ENCODE results near the gene NKAP.
A peak's percentile ranks its signal among the peaks of the same experiment; 100 is the strongest.
"Not testable (repeated sequence)": the region's sequence is repeated elsewhere in the genome, so short reads cannot be mapped to it uniquely, and the experiment has no call there.

The NKAP gene

GRCh38 chrX:119943185-119943988, at the start of gene NKAP:
NKAP (minus strand) TSS chrX:119943751; CDS start chrX:119943605, 146 bp downstream.
- DNase-seq, result peak; percentile 73

DNA sequence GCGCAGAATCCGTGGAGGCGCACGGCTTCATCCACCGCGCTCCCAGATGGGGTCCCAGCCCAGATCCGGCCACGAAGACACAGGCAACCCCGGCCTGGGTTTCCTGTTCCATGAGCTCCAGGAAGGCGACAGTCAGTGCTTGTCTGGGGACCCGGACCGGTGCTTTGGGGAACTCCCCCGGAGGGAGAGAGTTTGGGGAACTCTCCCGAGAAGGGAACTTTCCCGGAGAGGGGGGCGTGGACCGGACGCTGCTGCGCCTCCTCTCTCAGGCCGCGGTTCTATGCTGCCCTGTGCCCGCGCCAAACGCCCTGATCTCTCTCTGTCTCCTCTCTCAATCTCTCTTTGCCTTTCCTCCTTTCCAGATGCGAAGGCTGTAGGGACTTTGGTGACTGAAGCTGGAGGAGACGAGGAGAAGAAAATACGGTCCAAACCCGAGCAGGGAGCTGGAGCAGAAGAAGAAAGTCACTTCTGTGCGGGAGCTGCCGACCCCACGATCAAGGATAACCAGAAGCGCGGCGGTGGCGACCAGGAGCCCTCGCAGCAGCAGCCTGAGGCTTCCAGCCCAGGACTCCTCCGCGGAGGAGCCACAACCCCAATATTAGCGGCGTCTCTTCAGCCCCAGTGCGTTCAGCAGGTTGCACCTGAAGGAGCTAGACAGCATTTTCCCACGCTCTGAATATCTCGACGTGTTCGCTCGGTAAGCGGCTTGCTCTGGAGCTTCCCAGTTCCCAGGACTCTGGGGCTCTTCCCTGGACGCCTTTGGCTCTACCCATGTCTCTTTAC, 47.6 kb upstream of the NKAP start:
- DNase-seq, result no peak

DNA sequence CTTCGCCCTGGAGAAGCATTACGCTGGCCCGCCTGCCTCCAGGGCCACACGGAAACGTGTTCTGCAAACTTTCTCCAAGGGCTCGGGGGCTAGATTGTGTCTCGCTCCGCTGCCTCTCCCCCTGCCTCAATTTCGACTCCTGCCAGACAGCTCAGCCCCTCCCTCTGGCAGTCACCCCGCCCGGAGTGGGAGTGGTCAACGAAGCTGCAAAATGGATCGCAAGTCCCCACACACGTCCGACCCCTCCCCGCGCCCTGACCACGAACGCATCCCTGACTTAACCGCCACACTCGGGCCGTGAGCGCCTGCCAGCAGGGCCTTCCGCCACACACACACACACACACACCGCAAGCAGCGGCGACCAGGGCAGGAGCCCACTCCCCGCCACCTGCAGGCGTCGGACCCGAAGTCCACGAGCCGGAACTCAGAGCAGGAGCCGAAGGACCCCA, 47.0 kb upstream of the NKAP start:
- DNase-seq, result no peak

GRCh38 chrX:119989905-119990555, 46.5 kb upstream of the NKAP start:
- DNase-seq, result no peak

DNA sequence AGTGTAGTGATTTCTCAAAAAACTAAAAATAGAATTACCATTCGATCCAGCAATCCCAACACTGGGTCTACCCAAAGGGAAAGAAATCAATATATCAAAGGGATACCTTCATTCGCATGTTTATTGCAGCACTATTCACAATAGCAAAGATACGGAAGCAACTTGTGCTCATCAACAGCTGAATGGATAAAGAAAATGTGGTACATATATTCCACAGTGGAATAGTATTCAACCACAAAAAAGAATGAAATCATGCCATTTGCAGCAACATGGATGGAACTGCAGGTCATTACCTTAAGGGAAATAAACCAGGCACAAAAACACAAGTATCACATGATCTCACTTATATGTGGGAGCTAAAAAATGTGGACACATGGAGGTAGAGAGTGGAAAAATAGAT, 42.7 kb upstream of the NKAP start:
- no peak for DNase-seq

DNA sequence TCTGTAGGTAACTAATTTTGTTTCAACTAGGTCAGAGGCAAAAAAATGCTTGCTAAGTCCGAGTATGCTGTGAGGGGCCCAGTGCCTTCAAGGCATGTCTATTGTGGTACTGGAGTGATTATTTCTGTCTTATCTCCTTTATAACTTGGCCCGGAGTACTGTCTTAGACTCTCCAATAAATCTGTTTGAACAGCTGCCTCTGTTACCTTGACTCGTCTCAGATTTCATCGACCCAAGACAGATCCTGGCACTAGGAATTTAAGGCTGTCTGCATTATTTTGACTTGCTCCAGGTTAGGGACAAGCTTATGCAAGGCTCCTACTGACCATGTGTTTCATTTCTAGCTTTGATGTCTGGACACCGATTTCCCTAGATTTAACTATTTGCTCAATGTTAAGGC, 41.1 kb upstream of the NKAP start:
- no peak for DNase-seq

- no peak for DNase-seq
Measured at GRCh38 chrX:119983494-119983893, 39.9 kb upstream of the NKAP start.

- no peak for DNase-seq
Measured at GRCh38 chrX:119982145-119982544, 38.6 kb upstream of the NKAP start.

GRCh38 chrX:119981286-119982070, 37.9 kb upstream of the NKAP start:
- DNase-seq, result no peak

DNA sequence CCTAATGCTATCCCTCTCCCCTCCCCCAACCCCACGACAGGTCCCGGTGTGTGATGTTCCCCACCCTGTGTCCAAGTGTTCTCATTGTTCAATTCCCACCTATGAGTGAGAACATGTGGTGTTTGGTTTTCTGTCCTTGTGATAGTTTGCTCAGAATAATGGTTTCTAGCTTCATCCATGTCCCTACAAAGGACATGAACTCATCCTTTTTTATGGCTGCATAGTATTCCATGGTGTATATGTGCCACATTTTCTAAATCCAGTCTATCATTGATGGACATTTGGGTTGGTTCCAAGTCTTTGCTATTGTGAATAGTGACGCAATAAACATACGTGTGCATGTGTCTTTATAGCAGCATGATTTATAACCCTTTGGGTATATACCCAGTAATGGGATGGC, 33.6 kb upstream of the NKAP start:
- not testable (repeated sequence) for DNase-seq

GRCh38 chrX:119971184-119971583, 27.6 kb upstream of the NKAP start:
- no peak for DNase-seq

GRCh38 chrX:119970574-119970973, 27.0 kb upstream of the NKAP start:
- no peak for DNase-seq

DNA sequence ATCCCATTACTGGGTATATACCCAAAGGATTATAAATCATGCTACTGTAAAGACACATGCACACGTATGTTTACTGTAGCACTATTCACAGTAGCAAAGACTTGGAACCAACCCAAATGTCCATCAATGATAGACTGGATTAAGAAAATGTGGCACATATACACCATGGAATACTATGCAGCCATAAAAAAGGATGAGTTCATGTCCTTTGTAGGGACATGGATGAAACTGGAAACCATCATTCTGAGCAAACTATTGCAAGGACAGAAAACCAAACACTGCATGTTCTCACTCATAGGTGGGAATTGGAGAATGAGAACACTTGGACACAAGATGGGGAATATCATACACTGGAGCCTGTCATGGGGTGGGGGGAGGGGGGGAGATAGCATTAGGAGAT, 23.3 kb upstream of the NKAP start:
- not testable (repeated sequence) for DNase-seq

- DNase-seq, result no peak
Measured at GRCh38 chrX:119960625-119961024, 17.1 kb upstream of the NKAP start.

DNA sequence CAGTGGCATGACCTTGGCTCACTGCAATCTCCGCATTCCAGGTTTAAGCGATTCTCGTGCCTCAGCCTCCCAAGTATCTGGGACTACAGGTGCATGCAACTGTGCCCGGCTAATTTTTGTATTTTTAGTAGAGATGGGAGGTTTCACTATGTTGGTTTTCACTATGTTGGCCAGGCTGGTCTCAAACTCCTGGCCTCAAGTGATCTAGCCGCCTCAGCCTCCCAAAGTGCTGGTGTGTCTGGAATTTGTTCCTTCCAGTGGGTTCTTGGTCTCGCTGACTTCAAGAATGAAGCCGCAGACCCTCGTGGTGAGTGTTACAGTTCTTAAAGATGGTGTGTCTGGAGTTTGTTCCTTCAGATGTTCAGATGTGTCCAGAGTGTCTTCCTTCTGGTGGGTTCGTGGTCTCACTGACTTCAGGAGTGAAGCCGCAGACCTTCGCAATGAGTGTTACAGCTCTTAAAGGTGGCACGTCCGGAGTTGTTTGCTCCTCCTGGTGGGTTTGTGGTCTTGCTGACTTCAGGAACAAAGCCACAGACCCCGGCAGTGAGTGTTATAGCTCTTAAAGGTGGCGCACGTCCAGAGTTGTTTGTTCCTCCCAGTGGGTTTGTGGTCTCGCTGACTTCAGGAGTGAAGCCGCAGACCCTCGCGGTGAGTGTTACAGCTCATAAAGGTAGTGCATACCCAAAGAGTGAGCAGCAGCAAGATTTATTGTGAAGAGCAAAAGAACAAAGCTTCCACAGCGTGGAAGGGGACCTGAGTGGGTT, 12.4 kb upstream of the NKAP start:
- DNase-seq, result peak; percentile 30

DNA sequence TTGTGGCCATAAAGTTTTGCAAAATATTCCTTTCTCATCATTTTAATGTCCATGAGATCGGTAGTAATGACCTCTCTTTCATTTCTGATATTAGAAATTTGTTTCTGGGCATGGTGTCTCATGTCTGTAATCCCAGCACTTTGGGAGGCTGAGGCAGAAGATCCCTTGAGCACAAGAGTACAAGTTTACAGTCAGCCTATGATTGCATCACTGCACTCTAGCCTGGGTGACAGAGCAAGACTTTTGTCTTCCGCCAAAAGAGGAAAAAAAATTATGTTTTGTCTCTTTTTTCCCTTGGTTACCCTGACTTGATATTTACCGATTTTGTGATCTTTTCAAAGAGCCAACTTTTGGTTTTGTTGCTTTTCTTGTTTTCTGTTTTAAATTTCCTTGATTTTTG, 10.8 kb upstream of the NKAP start:
- no peak for DNase-seq

DNA sequence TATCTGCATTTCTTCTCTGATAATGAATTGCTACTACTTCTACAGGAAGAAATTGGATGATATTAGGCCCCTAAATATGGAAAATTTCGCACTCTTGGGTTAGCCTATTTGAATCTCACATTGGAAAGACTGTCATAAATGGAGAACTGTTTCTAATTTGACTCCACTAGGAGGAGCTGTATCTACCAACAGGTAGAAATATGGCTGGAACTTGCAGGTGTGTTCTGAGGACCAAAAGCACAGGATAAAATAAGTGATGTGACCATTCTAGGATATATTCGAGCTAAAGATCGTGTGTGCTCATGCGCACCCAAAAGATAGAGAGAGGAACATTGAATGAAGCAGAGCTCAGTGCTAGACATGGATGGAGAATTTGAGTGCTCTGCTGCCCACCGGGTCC, 4.8 kb upstream of the NKAP start:
- no peak for DNase-seq

DNA sequence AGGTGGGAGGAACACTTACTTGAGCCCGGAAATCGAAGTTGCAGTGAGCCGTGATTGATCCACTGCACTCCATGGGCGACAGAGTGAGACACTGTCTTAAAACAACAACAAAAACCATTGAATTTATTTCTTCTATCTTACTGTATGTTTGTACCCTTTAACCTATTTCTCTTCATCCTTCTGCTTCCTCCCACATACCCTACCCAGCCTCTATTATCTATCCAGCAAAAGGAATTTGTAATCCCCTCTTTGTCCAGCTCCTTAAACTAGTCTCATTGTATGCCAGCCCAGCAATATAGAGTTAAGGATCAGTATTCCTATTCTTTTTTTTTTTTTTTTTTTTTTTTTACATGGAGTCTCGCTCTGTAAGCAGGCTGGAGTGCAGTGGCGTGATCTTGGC, 1.9 kb upstream of the NKAP start:
- DNase-seq, result no peak

- no peak for DNase-seq
Measured at GRCh38 chrX:119942831-119943184, 743 bp downstream of the NKAP start.

DNA sequence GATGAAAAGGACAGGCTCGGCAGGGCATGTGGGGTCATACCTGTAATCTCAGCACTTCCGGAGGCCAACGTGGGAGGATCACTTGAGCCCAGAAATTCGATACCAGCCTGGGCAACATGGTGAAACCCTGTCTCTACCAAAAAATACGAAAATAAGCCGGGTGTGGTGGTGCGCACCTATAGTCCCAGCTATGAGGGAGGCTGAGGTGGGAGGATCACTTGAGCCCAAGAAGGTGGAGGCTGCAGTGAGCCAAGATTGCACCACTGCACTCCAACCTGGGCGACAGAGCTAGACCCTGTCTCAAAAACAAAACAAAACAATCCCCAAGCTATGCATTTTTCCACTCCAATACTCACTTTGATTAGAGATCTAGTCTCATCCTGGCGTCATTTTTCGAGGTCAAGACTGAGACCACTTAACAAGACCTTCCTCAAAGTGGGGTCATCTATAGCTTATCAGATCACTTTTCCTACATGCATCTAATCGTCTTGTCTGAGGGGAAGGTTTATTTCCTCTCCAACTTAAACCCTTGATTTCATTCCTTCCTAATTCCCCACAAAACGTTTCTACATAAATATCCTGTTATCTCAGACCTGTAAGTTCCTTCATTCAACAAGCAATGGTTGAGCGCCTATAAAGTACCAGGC, 1.3 kb downstream of the NKAP start:
- DNase-seq, result no peak

DNA sequence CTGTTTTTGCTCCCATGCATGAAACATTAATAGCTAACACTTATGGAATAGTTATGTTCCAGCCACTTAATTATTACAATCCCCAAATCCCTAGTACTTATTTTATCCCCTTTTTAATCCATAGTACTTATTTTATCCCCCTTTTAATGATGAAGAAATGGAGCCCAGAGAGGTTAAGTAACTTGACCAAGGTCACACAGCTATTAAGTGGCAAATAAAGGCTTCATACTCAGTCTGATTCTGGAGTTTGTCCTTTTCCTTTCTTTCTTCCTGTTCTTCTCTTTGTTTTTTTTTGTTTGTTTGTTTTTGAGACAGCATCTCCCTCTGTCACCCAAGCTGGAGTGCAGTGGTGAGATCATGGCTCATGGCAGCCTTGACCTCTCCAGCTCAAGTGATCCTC, 2.2 kb downstream of the NKAP start:
- no peak for DNase-seq
